22Rv1 (cell line): ENCODE results near the gene MAP7.

ENCODE experiments used
- CTCF ChIP-seq: fragments of 450-650 bp; IDR thresholded peaks from 2 replicates; pipeline ENCODE4 v1.5.1; 2017; ENCODE audit warnings: mild to moderate bottlenecking
- ZFX ChIP-seq: fragments of 450-650 bp; IDR thresholded peaks from 2 replicates; pipeline ENCODE4 v1.6.1; 2017; ENCODE audit warnings: antibody characterized with exemption, borderline replicate concordance

GRCh38 chr6:136525586-136526195, 24.5 kb downstream of the MAP7 start:
- TF ChIP-seq CTCF (no peak), ZFX (no peak)
